Activated CD4-positive, alpha-beta T cell treated with anti-CD3 and anti-CD28 coated beads, Interleukin-2, amount 10 ng/mL, durations not matched to agents 7 days and 5 days (primary cell): Measurements from ENCODE around the gene AFF3. TPM values are rescaled to one million over a fixed set of nuclear protein-coding genes. Genes with fewer than 3 reads are reported as not detected.
"Not testable (repeated sequence)": the region's sequence is repeated elsewhere in the genome, so short reads cannot be mapped to it uniquely, and the experiment has no call there.

Source experiments
- CTCF ChIA-PET: fragments of 350-600 bp; sonication (Branson Sonifier 250); formaldehyde crosslinking; loops from one replicate; lab custom pipeline; 2021; ENCODE audit warnings: antibody characterized with exemption; lab: Charles Lee
- POLR2A ChIA-PET: fragments of 350-600 bp; sonication (Branson Sonifier 250); formaldehyde crosslinking; loops from one replicate; lab custom pipeline; 2021; ENCODE audit warnings: antibody characterized with exemption; lab: Charles Lee
- DNase-seq: peaks from one replicate; pipeline ENCODE4 v3.0.0-alpha.2; 2020
- H3K27ac Mint-ChIP-seq: one replicate; pipeline ENCODE4 v1.8.0; 2021; ENCODE audit warnings: mild to moderate bottlenecking, moderate library complexity, mixed read lengths
- H3K27me3 Mint-ChIP-seq: one replicate; pipeline ENCODE4 v1.8.0; 2021; ENCODE audit warnings: mixed read lengths
- H3K36me3 Mint-ChIP-seq: one replicate; pipeline ENCODE4 v1.8.0; 2021; ENCODE audit warnings: low read depth, mixed read lengths
- H3K4me1 Mint-ChIP-seq: one replicate; pipeline ENCODE4 v1.8.0; 2021; ENCODE audit warnings: mixed read lengths
- H3K4me3 Mint-ChIP-seq: one replicate; pipeline ENCODE4 v1.8.0; 2021; ENCODE audit warnings: mild to moderate bottlenecking, moderate library complexity, mixed read lengths
- H3K9me3 Mint-ChIP-seq: one replicate; pipeline ENCODE4 v1.8.0; 2021; ENCODE audit warnings: mixed read lengths
- total RNA-seq, 2 experiments: library from RNA; stranded (reverse); gene quantifications; one replicate each; pipeline ENCODE4 v1.2.3, GENCODE V29; 2021

Gene AFF3
- total RNA-seq, 2 experiments from 2014 or later = 7.4 to 13.0 TPM

DNA sequence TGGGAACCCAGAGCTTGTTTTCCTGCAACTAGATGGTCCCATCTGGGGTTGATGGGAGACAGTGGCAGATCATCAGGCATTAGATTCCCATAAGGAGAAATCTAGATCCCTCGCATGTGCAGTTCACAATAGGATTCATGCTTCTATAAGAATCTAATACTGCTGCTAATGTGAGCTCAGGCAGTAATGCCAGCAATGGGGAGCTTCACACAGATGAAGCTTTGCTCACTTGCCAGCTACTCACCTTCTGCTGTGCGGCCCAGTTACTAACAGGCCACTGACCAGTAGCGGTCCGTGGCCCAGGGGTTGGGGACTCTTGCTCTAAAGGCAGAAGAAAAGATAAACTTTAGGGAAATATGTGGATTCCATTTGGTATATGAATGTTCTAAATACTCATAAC lies 192.9 kb downstream of the AFF3 start:
- H3K36me3 Mint-ChIP-seq = no peaks in the 10 kb centered on the region
- POLR2A ChIA-PET = no interaction called here
- no peaks in the 10 kb centered on the region for H3K9me3 Mint-ChIP-seq
- DNase-seq = no peak
- CTCF ChIA-PET = interaction anchor here (0.5 kb wide), 1 partner anchor 213 kb away, joined by 3 read pairs; no protein-coding TSS in a partner anchor
- H3K27ac Mint-ChIP-seq = no peak overlapping the region
- H3K27me3 Mint-ChIP-seq = no peaks in the 10 kb centered on the region
- no peaks in the 10 kb centered on the region for H3K4me1 Mint-ChIP-seq
- no peak overlapping the region for H3K4me3 Mint-ChIP-seq

DNA sequence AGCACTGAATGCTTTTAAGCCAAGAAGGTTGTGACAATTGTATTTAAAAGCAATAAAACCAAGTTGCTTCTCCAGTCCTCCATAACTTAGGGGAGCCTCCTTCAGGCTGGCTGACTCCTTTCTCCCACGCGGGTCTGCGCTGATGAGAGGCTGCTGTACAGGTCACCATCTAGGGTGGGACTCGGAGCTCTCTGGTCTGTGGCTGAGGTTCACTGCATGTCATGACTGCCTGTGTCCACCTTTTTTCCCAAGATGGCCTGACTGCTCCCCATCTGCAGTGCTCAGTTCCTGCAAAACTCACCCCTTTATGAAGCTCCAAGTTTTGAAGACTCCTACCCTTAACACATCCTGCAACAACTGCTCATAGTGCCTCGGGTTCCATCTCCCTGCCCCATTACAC lies 194.4 kb downstream of the AFF3 start:
- H3K27me3 Mint-ChIP-seq = no peaks in the 10 kb centered on the region
- ChIA-PET POLR2A (no interaction called here), CTCF (no interaction called here)
- no peaks in the 10 kb centered on the region for H3K9me3 Mint-ChIP-seq
- H3K27ac Mint-ChIP-seq = no peak overlapping the region
- no peak for DNase-seq
- no peaks in the 10 kb centered on the region for H3K4me1 Mint-ChIP-seq
- H3K36me3 Mint-ChIP-seq = no peaks in the 10 kb centered on the region
- H3K4me3 Mint-ChIP-seq = no peak overlapping the region

DNA sequence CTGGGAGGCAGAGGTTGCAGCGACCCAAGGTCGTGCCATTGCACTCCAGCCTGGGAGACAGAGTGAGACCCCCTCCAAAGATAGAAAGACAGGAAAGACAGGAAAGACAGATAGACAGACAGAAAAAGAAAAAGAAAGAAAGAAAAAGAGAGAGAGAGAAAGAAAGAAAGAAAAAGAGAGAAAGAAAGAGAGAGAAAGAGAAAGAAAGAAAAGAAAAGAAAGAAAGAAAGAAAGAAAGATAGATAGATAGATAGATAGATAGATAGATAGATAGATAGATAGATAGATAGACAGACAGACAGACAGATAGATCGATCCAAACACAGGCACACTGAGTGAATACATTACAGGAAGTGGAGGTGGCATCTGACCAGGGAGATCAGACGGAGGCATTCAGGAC lies 195.0 kb downstream of the AFF3 start:
- CTCF ChIA-PET = interaction anchor here (0.6 kb wide), 1 partner anchor 298 kb away, joined by 3 read pairs; no protein-coding TSS in a partner anchor

DNA sequence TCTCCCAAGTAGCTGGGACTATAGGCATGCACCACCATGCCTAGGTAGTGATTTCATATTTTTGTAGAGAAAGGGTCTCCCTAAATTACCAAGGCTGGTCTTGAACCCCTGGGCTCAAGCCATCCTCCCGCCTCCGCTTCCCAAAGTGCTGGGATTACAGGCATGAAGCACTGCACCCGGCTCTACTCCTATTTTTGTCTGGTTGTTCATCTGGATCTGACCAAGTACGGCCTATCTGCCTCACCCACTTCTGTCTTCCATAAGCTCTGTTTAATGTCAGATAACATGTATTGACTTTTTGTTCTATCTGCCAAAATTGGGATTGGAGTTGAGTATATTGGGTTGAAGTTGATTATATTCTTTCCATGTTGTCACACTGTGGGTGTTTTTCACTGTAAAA lies 198.4 kb downstream of the AFF3 start:
- CTCF ChIA-PET = no interaction called here
- no peaks in the 10 kb centered on the region for H3K27me3 Mint-ChIP-seq
- H3K4me1 Mint-ChIP-seq = no peaks in the 10 kb centered on the region

More for the DNA sequence above, 195.0 kb downstream of the AFF3 start:
- H3K36me3 Mint-ChIP-seq, H3K4me3 Mint-ChIP-seq, H3K9me3 Mint-ChIP-seq, H3K27ac Mint-ChIP-seq, H3K4me1 Mint-ChIP-seq, H3K27me3 Mint-ChIP-seq, DNase-seq, POLR2A ChIA-PET: not testable (repeated sequence)

DNA sequence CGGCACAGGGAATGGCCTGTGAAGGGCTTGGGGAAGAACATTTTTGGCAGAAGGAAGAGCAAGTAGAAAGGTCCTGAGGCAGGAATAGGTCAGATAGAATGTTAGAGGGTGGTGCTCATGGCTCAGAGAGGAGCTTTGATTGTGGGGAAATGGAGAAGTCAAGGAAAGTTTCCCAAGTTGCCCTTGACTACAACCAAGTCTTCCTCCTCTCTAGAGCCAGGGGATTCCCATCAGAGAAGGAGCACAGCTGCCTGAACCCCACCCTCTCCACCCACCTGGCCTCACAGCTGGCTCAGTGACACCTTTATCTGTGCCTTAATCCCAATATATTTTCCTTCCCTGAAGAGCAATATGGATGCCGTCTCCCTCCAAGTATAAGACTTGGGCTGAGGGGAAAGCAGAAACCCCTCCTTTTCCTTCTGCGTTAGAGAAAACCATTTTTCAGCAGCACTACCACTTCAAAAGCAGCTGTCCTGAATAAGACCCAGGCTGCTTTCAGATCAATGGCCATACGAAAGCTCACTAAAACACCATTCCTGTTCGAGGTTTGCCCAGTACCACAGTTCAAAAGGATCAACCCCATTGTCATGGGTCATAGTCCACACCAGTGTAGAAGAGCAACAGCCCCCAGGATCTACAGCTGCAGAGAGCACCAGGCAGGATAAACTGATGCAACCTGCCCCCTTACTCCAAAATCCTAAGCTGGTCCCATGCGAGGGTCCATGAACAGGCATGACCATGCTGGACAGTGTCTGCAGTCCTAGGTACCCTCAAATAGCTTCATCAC lies 199.6 kb downstream of the AFF3 start:
- H3K9me3 Mint-ChIP-seq = no peaks in the 10 kb centered on the region
- POLR2A ChIA-PET = no interaction called here

More for the DNA sequence above, 198.4 kb downstream of the AFF3 start:
- Mint-ChIP-seq H3K9me3 (no peaks in the 10 kb centered on the region), H3K36me3 (no peaks in the 10 kb centered on the region), H3K4me3 (no peak overlapping the region), H3K27ac (no peak overlapping the region)
- POLR2A ChIA-PET = no interaction called here
- DNase-seq = no peak

DNA sequence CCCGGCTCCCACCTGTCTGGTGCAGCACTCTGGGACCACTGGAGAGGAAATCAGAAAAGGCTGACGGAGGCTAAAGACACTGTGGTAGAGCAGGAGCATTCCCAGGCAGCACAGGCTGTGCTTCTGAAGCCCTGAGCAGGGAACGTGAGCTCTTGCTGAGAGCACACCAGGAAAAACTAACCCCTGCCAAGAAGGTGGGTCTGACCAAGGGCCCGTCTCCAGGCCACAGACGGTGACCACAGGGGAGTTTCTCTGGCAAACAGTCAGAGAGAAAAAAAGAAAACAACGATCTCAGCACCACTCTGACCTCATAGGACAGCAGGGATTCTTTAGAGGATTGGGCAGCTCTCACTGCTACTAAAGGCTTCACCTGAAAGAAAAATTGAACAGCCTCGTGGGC lies 201.4 kb downstream of the AFF3 start:
- no peak overlapping the region for H3K27ac Mint-ChIP-seq
- no peaks in the 10 kb centered on the region for H3K36me3 Mint-ChIP-seq
- no peaks in the 10 kb centered on the region for H3K27me3 Mint-ChIP-seq
- no peak for DNase-seq
- ChIA-PET CTCF (no interaction called here), POLR2A (no interaction called here)
- no peaks in the 10 kb centered on the region for H3K9me3 Mint-ChIP-seq
- H3K4me1 Mint-ChIP-seq = no peaks in the 10 kb centered on the region
- no peak overlapping the region for H3K4me3 Mint-ChIP-seq

More for the DNA sequence above, 199.6 kb downstream of the AFF3 start:
- CTCF ChIA-PET = no interaction called here
- no peak overlapping the region for H3K27ac Mint-ChIP-seq
- no peaks in the 10 kb centered on the region for H3K36me3 Mint-ChIP-seq
- H3K4me1 Mint-ChIP-seq = no peaks in the 10 kb centered on the region
- H3K4me3 Mint-ChIP-seq = no peak overlapping the region
- no peaks in the 10 kb centered on the region for H3K27me3 Mint-ChIP-seq
- DNase-seq = no peak

DNA sequence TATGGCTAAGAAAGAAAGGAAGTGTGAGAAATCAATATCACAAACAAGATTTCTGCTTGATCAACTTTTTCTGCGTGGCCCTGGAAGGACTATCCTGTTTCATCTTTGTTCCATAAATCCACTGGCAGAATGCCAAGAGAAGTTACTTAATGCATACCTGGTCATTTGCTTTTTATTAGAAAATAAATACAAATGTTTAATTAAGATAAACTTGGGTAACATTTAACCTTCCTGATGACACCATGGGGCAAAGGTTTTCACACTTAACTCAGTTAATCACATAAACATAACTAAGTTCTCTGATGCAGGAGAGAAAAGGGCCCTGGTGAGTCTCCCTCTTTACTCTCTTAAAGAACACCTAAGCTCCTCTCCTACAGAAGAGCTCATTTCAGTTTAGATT lies 203.3 kb downstream of the AFF3 start:
- H3K27me3 Mint-ChIP-seq = no peaks in the 10 kb centered on the region
- no peak for DNase-seq
- H3K4me3 Mint-ChIP-seq = no peak overlapping the region
- ChIA-PET POLR2A (no interaction called here), CTCF (no interaction called here)
- no peaks in the 10 kb centered on the region for H3K36me3 Mint-ChIP-seq
- no peak overlapping the region for H3K27ac Mint-ChIP-seq
- H3K9me3 Mint-ChIP-seq = no peaks in the 10 kb centered on the region
- H3K4me1 Mint-ChIP-seq = no peaks in the 10 kb centered on the region

DNA sequence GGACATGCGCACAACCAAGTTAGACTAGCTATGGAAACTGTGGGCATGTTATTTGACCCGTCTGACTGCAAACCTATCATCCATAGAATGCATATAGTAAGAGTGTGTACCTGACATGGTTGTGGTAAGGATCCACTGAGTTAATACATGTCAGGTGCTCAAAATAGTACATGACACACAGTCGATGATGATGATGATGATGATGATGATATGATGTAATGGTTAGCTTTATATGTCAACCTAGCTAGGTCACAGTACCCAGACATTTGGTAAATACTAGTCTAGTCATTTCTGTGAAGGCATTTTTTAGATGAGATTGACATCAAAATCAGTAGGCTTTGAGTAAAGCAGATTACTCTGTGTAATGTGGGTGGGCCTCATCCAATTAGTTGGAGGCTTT lies 204.1 kb downstream of the AFF3 start:
- no peaks in the 10 kb centered on the region for H3K36me3 Mint-ChIP-seq

DNA sequence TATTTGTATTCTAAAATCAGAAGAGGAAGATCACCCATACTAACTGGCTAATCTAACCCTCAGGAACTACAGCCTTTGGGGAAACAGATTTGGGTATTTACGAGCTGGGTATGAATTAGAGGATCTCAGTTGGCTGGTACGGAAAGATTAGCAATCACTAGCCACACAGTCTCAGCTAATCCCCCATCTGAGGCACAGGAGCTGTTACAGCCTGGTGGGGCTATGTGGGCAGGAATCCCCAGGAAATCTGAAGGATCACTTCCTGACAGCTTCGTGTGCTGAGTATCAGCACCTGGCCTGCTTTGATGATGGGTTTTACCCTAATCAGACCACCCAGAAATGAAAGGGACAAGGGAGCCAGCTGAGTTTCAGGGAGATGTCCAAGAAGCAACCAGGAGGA lies 206.3 kb downstream of the AFF3 start:
- Mint-ChIP-seq H3K4me3 (no peak overlapping the region), H3K27ac (no peak overlapping the region), H3K9me3 (peaks cover 2% of the 10 kb centered on the region), H3K27me3 (no peaks in the 10 kb centered on the region), H3K36me3 (no peaks in the 10 kb centered on the region), H3K4me1 (no peaks in the 10 kb centered on the region)
- ChIA-PET CTCF (no interaction called here), POLR2A (no interaction called here)
- no peak for DNase-seq

More for the DNA sequence above, 204.1 kb downstream of the AFF3 start:
- H3K9me3 Mint-ChIP-seq = peaks cover 2% of the 10 kb centered on the region
- no peaks in the 10 kb centered on the region for H3K27me3 Mint-ChIP-seq
- H3K4me1 Mint-ChIP-seq = no peaks in the 10 kb centered on the region
- no peak overlapping the region for H3K4me3 Mint-ChIP-seq
- no peak for DNase-seq
- CTCF ChIA-PET = no interaction called here
- POLR2A ChIA-PET = no interaction called here
- no peak overlapping the region for H3K27ac Mint-ChIP-seq

DNA sequence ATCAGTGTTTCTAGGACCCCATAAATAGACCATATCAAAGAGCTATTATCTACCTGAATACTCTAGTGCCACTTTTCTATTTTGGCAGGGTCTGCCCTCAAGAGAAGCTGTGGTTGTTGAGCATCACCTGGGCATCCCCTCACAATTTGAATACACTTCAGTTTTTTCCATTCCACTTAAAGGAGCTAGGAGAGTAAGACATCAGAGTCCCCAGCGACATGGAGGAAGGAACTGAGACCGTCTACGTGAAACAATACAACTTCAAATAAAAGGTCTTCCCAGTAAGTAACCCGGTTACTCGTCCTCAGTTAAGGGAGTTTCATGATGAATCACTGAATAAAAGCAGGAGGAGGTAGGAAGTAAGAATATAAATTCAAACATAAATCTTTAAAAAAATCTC lies 206.7 kb downstream of the AFF3 start:
- no peak overlapping the region for H3K27ac Mint-ChIP-seq
- H3K27me3 Mint-ChIP-seq = no peaks in the 10 kb centered on the region
- POLR2A ChIA-PET = no interaction called here
- H3K4me3 Mint-ChIP-seq = no peak overlapping the region
- CTCF ChIA-PET = no interaction called here
- H3K36me3 Mint-ChIP-seq = no peaks in the 10 kb centered on the region
- H3K9me3 Mint-ChIP-seq = peaks cover 2% of the 10 kb centered on the region
- H3K4me1 Mint-ChIP-seq = no peaks in the 10 kb centered on the region
- DNase-seq = no peak

DNA sequence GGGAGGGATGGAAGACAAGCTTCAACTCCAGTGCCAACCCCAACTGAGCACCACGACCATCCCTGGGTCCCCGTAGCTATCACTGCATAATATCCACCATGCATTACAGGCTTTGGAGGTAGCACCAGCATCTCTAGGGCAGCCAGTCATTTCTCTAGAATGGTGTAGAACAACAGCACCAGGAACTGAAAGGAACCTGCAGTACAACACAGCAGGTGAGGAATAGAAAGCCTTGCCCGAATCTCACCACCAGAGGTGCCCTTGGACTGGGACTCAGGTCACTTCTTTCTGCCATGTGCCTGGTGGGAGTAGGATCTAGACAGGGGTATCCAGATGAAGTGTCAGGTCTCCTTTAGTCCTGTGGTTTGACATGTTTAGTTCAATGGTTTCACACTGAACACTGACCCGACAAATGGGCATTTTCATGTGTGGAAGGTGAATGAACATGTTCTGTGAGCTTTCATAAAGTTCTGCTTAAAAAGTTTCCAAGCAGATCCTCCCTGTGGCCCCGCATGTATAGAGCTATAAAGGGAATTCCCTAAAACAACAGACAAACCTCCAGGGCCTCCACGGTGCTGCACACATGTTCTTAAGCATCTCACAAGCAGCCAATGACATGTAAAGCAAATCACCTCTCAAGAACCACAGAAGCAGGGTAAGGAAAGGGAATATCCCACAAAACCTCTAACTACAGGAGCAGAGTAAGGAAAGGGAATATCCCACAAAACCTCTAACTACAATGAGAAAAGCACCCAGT lies 208.3 kb downstream of the AFF3 start:
- ChIA-PET POLR2A (no interaction called here), CTCF (no interaction called here)
- Mint-ChIP-seq H3K4me1 (no peaks in the 10 kb centered on the region), H3K36me3 (no peaks in the 10 kb centered on the region), H3K9me3 (peaks cover 2% of the 10 kb centered on the region), H3K4me3 (no peak overlapping the region), H3K27ac (no peak overlapping the region), H3K27me3 (no peaks in the 10 kb centered on the region)
- no peak for DNase-seq

DNA sequence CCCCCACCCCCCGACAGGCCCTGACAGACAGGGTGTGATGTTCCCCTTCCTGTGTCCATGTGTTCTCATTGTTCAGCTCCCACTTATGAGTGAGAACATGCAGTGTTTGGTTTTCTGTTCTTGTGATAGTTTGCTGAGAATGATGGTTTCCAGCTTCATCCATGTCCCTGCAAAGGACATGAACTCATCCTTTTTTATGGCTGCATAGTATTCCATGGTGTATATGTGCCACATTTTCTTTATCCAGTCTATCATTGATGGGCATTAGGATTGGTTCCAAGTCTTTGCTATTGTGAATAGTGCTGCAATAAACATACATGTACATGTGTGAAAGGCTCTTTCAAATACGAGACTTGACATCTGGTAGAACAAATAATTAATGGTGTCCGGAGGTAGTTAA lies 208.9 kb downstream of the AFF3 start:
- CTCF ChIA-PET, DNase-seq, H3K27me3 Mint-ChIP-seq, POLR2A ChIA-PET, H3K36me3 Mint-ChIP-seq, H3K27ac Mint-ChIP-seq, H3K4me3 Mint-ChIP-seq, H3K9me3 Mint-ChIP-seq, H3K4me1 Mint-ChIP-seq: not testable (repeated sequence)

DNA sequence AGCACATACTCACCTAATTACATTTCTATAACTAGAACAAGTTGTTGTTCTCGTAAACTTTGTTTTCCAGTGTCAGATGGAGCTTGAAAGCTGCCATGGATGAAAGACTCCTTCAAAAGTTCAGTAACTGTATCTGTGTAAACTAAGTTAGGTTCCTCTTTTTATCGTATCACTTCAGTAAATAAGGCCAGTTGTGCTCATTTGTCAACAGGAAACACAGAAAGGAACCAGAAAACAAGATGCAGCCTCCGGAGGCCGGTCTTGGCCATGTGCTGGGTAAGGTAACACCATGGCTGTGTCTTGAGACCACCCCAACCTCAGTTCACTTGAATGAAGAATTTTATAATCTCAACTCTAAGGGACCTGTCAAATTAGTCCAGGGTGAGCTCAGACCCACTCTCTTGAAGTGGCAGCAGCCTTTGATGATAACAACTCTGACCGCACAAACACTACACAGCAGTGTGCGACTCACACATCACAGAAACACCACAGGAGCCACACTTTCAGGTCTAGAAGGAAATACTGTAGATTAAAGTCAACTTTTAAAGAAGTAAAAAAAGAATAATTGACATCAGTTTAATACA lies 213.8 kb downstream of the AFF3 start:
- POLR2A ChIA-PET = no interaction called here
- CTCF ChIA-PET = no interaction called here

More for the DNA sequence above, 213.8 kb downstream of the AFF3 start:
- no peak overlapping the region for H3K27ac Mint-ChIP-seq
- H3K4me1 Mint-ChIP-seq = no peaks in the 10 kb centered on the region
- no peak overlapping the region for H3K4me3 Mint-ChIP-seq
- DNase-seq = no peak
- no peaks in the 10 kb centered on the region for H3K9me3 Mint-ChIP-seq
- H3K36me3 Mint-ChIP-seq = no peaks in the 10 kb centered on the region
- H3K27me3 Mint-ChIP-seq = no peaks in the 10 kb centered on the region
